Adipocyte (in vitro differentiated cells): ENCODE data around the gene TRMT13.

Experiments
- DNase-seq: peaks from one replicate; pipeline ENCODE4 v3.0.0-alpha.2; 2015; ENCODE audit warnings: low read depth
- H3K27me3 ChIP-seq: replicated peaks from 2 replicates; pipeline ENCODE4 v1.7.0; 2013; ENCODE audit warnings: mild to moderate bottlenecking, low read length, moderate library complexity; ENCODE audit not compliant: control insufficient read depth, insufficient read depth
- H3K36me3 ChIP-seq: 2 replicates; pipeline ENCODE4 v1.7.0; 2013; ENCODE audit warnings: low read length, mild to moderate bottlenecking, moderate library complexity; ENCODE audit not compliant: control insufficient read depth, insufficient read depth, severe bottlenecking
- H3K4me1 ChIP-seq: 2 replicates; pipeline ENCODE4 v1.7.0; 2013; ENCODE audit warnings: mild to moderate bottlenecking, low read length, moderate library complexity; ENCODE audit not compliant: control insufficient read depth, insufficient read depth
- H3K4me3 ChIP-seq: 2 replicates; pipeline ENCODE4 v1.7.0; 2013; ENCODE audit warnings: mild to moderate bottlenecking, low read length, moderate library complexity
- H3K9ac ChIP-seq: 2 replicates; pipeline ENCODE4 v1.7.0; 2013; ENCODE audit warnings: mild to moderate bottlenecking, low read length, moderate library complexity
- H3K9me3 ChIP-seq: 2 replicates; pipeline ENCODE4 v1.7.0; 2013; ENCODE audit warnings: mild to moderate bottlenecking, low read length, moderate library complexity; ENCODE audit not compliant: control insufficient read depth

Gene TRMT13, protein sequence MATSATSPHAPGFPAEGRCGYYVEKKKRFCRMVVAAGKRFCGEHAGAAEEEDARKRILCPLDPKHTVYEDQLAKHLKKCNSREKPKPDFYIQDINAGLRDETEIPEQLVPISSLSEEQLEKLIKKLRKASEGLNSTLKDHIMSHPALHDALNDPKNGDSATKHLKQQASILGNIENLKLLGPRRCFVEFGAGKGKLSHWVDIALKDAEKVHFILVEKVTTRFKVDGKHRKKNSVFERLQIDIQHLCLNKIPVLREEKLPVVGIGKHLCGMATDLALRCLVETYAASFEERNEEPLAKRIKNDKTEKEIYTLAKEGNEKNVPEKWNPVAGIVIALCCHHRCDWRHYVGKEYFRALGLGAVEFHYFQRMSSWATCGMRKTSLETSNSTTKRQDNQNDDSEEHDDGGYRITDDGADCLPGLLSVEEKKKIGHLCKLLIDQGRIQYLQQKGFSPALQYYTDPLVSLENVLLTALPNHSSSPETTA

DNA sequence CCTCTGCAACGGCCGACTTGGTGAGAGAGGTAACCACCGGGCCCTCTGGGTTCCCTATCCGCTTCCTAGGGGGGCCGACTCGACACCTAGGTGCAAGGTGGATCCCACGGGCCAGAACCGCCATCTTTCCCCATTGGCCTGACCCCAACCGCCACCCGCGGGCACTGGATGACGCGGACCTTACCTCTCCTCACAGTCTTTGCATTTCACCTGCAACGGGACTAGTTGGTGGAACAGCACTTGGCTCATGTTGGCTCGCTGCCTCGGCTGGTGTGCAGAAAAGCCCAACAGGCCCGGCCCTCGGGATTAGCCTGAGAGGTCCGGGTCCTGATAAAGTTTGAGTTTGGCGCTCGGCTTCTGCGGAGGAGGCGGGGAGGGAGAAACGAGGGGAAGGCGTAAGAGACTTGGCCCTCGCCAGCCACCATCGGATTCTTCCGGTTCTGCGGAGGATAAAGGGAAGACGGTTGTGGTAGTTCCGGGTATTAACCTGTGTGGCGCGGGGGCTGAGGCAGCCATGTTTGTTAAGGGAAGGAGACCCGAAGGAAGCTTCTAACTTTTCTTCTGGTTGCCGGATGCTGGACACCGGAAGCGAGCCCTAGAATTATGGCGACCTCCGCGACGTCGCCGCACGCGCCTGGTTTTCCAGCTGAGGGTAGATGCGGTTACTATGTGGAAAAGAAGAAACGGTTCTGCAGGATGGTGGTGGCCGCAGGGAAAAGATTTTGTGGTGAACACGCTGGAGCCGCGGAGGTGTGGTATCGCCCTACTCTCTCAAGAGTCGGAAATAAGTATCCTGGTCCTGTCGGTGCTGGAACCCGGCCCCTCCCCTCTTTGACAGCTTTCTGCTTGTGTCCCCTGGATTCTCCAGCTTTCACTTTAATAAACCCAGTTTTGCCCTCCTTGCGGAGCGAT is at the start of gene TRMT13, which contains the start of gene SASS6:
Gene TRMT13, plus strand, starts transcription at position 598 of the 912 bp plus-strand sequence. Its CDS starts 6 bp downstream, at position 604.
Gene SASS6, minus strand, starts transcription at position 365 of the 912 bp plus-strand sequence. Its CDS starts 116 bp downstream, at position 249.
- DNase-seq: peak; percentile 98
- peaks cover 12% of the 10 kb centered on the region for H3K36me3 ChIP-seq
- H3K9ac ChIP-seq: peak within 1 kb of the TSS; percentile 89
- peaks cover 22% of the 10 kb centered on the region for H3K4me1 ChIP-seq
- no peaks in the 10 kb centered on the region for H3K27me3 ChIP-seq
- no peaks in the 10 kb centered on the region for H3K9me3 ChIP-seq
- H3K4me3 ChIP-seq: peak within 1 kb of the TSS; percentile 93

DNA sequence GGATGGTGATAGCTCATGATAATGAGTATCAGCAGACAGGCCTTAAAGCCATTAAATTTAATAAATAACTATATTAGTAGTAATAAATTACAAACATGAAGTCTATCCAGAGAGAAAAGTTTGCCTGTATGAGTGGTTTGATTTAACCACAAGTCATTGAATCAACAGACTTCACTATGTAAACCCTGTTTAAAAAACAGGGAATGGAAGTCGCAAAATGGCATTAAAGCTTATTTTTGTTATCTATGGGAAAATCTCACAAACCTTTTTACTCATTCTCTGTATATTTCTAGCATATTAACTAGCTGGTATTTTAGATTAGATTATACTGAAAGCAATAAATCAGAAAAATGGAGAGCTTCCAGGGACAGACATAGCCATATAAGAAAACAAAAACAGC is 45.6 kb upstream of the TRMT13 start:
- peaks cover 24% of the 10 kb centered on the region for H3K36me3 ChIP-seq
- no peak overlapping the region for H3K4me3 ChIP-seq
- no peak overlapping the region for H3K9ac ChIP-seq

DNA sequence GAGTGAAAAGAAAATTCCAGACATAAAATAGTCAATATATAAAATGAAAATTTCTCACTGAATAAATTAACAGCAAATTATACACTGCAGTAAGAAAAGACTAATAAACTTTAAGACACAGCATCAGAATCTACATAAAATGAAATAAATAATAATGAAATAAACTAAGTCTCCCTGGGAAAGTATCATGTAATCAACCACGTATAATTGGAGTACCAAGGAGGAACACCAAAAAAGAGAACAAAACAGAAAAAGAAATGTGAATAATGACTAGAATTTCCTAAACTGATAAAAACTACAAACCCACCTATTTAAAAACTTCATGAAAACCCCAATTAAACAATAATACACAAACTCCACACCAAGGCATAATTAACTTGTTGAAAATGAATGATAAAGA is 43.9 kb upstream of the TRMT13 start:
- no peak overlapping the region for H3K9ac ChIP-seq
- peaks cover 10% of the 10 kb centered on the region for H3K36me3 ChIP-seq
- no peaks in the 10 kb centered on the region for H3K9me3 ChIP-seq
- H3K27me3 ChIP-seq: no peaks in the 10 kb centered on the region
- H3K4me1 ChIP-seq: no peaks in the 10 kb centered on the region
- no peak for DNase-seq
- no peak overlapping the region for H3K4me3 ChIP-seq

More for the DNA sequence above, 45.6 kb upstream of the TRMT13 start:
- no peaks in the 10 kb centered on the region for H3K9me3 ChIP-seq
- H3K4me1 ChIP-seq: peaks cover 2% of the 10 kb centered on the region
- H3K27me3 ChIP-seq: no peaks in the 10 kb centered on the region
- no peak for DNase-seq

DNA sequence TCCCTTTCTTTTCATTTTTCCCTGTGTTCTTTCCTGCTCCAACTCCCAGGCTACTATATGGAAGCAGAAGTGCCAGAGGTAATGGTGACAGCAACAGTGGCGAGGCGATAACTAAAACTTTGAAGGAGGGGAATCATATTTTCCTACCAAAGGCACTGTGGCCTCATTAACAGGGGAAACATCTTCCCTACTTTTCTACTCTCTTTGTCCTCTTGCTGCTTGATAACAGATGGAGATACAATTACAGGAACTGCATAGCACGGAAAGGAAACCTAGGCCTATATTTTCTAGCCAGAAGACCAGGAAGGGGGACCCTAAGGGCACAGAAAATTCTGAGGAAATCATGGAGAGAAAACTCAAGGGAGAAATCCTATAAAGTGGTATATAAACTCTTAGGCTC is 42.5 kb upstream of the TRMT13 start:
- H3K9me3 ChIP-seq: peaks cover 5% of the 10 kb centered on the region
- no peak for DNase-seq
- H3K27me3 ChIP-seq: no peaks in the 10 kb centered on the region
- peaks cover 5% of the 10 kb centered on the region for H3K36me3 ChIP-seq
- H3K9ac ChIP-seq: no peak overlapping the region
- no peaks in the 10 kb centered on the region for H3K4me1 ChIP-seq
- no peak overlapping the region for H3K4me3 ChIP-seq

DNA sequence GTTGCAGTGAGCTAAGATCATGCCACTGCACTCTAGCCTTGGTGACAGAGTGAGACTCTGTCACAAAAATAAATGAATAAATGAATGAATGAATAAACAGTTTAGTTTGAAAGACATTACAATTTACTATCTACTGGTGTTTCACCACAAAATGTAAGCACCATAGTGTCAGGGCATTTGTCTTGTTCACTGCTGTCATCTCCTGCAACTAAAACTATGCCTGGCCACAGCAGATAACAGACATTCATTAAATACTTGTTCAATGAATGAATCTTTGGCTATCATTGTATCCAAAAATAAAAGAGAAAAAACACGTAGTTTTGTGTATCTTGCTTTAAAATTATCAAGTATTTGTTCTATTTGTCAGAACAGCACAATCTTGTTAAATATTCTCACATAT is 32.8 kb upstream of the TRMT13 start:
- no peaks in the 10 kb centered on the region for H3K36me3 ChIP-seq
- peaks cover 8% of the 10 kb centered on the region for H3K4me1 ChIP-seq

DNA sequence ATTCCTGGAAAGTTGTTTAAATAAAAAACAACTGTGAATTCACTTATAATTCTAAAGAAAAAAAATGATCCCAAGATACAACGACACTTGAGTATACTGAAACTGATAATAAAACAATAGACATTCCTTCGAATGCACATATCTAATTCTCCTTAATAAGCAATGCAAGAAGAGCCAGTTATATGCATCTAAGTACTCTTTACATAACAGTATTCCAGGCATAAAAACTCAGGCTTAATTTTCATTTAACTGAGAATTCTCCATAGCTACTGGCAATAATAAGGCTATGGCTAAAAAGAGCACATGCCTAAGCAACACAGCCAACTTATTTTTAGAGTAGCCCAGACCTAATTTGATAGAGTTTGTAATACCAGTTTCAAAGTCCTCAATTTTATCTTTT is 31.4 kb upstream of the TRMT13 start:
- Histone ChIP-seq H3K27me3 (no peaks in the 10 kb centered on the region), H3K4me1 (peaks cover 8% of the 10 kb centered on the region), H3K36me3 (no peaks in the 10 kb centered on the region), H3K4me3 (no peak overlapping the region), H3K9me3 (no peaks in the 10 kb centered on the region), H3K9ac (no peak overlapping the region)
- no peak for DNase-seq

More for the DNA sequence above, 32.8 kb upstream of the TRMT13 start:
- Histone ChIP-seq H3K9ac (no peak overlapping the region), H3K9me3 (peaks cover 3% of the 10 kb centered on the region), H3K27me3 (no peaks in the 10 kb centered on the region), H3K4me3 (no peak overlapping the region)
- DNase-seq: peak; percentile 4

DNA sequence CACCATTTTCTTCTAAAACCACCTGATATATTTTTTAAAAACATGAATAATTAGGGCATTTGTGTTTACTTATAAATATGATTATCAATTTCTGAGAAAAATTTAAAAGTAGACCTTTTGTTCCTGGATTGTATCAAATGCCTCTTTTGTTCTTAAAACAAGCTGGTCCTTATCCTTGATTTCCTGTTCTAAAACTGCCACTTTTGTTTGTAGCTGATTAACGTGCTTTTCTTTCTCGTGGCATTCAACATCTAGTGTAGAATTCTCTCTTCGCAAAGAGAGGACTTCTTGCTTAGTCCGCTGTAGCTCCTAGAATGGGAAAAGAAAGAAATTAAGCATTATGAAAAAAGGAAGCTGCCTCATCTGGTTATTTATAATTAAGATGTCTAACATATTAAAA is 25.3 kb upstream of the TRMT13 start:
- peaks cover 4% of the 10 kb centered on the region for H3K36me3 ChIP-seq
- peaks cover 8% of the 10 kb centered on the region for H3K4me1 ChIP-seq
- no peaks in the 10 kb centered on the region for H3K27me3 ChIP-seq
- no peak for DNase-seq
- H3K9ac ChIP-seq: no peak overlapping the region
- no peak overlapping the region for H3K4me3 ChIP-seq
- H3K9me3 ChIP-seq: no peaks in the 10 kb centered on the region

DNA sequence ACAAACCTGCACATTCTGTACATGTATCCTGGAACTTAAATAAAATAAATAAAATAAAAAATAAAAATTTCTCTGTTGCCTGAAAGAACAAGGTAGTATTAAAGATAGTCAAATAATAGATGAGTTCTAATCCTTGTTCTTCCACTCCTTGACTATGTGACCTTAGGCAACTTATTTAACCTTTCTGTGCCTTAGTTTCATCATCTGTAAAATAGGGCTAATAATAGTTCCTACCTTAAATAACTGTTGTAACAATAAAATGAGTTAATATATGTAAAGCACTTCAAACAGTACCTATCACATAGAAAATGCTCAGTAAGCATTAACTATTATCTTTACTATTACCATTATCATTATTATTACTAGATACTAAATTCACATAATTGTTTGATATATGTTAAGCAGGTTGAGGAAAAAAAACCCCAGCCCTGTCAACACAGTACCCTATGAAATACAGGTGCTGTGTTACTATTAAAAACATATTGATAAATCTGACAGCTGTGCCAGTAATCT is 23.4 kb upstream of the TRMT13 start:
- H3K4me3 ChIP-seq: no peak overlapping the region
- H3K27me3 ChIP-seq: no peaks in the 10 kb centered on the region
- H3K36me3 ChIP-seq: peaks cover 4% of the 10 kb centered on the region
- no peak for DNase-seq
- no peak overlapping the region for H3K9ac ChIP-seq
- H3K9me3 ChIP-seq: no peaks in the 10 kb centered on the region
- no peaks in the 10 kb centered on the region for H3K4me1 ChIP-seq

DNA sequence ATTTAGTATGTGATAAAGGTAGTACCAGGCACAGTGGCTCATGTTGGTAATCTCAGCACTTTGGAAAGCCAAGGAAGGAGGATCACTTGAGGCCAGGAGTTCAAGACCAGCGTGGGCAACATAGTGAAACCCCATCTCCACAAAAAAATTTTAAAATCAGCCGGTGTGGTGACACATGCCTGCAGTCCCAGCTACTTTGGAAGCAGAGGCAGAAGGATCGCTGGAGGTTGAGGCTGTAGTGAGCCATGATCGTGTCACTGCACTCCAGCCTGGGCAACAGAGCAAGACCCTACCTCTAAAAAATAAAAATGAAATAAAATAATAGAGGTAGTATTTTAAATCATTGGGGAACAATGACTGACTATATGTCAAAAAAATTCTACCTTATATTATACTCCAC is 17.4 kb upstream of the TRMT13 start:
- Histone ChIP-seq H3K9ac (no peak overlapping the region), H3K9me3 (no peaks in the 10 kb centered on the region), H3K27me3 (no peaks in the 10 kb centered on the region), H3K36me3 (peaks cover 9% of the 10 kb centered on the region), H3K4me1 (no peaks in the 10 kb centered on the region), H3K4me3 (no peak overlapping the region)
- DNase-seq: no peak

DNA sequence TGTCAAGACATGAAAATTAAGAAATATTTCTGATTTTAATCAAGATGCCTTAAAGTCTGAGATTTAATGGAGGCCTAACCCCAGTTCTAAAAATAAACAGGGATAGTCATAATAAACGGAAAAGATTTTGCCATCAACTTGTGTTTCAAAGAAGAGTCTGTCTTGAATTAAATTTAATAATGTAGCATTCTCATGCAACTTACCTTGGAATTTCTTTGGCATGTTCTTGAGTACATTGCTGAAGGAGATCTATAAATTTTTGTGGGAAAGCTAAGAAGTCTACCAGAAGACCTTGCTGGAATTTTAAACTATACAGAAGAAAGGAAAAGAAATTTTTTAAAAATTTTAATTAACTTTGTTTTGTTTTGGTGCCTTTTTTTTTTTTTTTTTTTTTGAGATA is 10.8 kb upstream of the TRMT13 start:
- H3K9ac ChIP-seq: no peak overlapping the region
- H3K4me1 ChIP-seq: no peaks in the 10 kb centered on the region
- no peak overlapping the region for H3K4me3 ChIP-seq
- H3K27me3 ChIP-seq: no peaks in the 10 kb centered on the region
- peaks cover 9% of the 10 kb centered on the region for H3K36me3 ChIP-seq
- no peaks in the 10 kb centered on the region for H3K9me3 ChIP-seq
- DNase-seq: peak; percentile 51

DNA sequence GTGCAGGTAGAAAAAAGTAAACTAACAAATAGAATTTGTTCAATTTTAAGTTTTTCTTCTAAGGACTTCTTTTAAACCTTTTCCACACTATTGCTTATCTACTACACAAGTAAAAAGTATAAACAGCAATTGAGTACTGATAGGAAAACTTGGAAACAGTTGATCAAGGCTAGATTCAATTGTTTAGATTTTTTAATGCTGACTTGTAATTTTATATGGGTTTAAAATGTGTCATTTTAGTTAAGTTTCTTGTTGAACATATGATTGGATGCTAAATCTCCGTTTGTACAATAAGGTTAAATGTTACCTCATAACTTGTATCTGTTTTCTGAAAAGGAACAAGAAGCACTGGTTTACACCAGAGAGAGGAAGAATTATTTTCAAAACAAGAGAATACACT is 5.7 kb upstream of the TRMT13 start:
- Histone ChIP-seq H3K9ac (no peak overlapping the region), H3K4me1 (peaks cover 7% of the 10 kb centered on the region), H3K4me3 (no peak overlapping the region), H3K27me3 (no peaks in the 10 kb centered on the region), H3K36me3 (no peaks in the 10 kb centered on the region), H3K9me3 (no peaks in the 10 kb centered on the region)
- no peak for DNase-seq
